GM23338 (cell line): ENCODE results near the gene BAG5. TPM values are rescaled to one million over a fixed set of nuclear protein-coding genes. Genes with fewer than 3 reads are reported as not detected.

Source experiments
- ATAC-seq: fragments of 200-7000 bp; cut with Tn5 transposase; 3 replicates; pipeline ENCODE4 v1.9.1; 2020
- DNase-seq: peaks from one replicate; pipeline ENCODE4 v3.0.0-alpha.2; 2015; ENCODE audit warnings: low spot score
- H2AFZ ChIP-seq: fragments of 200-600 bp; sonication (generic); 2 replicates; pipeline ENCODE4 v1.8.0; 2016; ENCODE audit warnings: antibody characterized with exemption, mild to moderate bottlenecking, moderate library complexity
- H3F3A ChIP-seq: fragments of 200-600 bp; sonication (generic); replicated peaks from 2 replicates; pipeline ENCODE4 v1.8.0; 2017; ENCODE audit warnings: antibody characterized with exemption, mixed run types, low read depth
- H3K27ac ChIP-seq: fragments of 200-600 bp; sonication (generic); 2 replicates; pipeline ENCODE4 v1.6.1; 2016; ENCODE audit warnings: low read depth
- H3K27me3 ChIP-seq: fragments of 200-600 bp; sonication (generic); 2 replicates; pipeline ENCODE4 v1.8.0; 2016; ENCODE audit warnings: mild to moderate bottlenecking, mixed run types, moderate library complexity; ENCODE audit not compliant: insufficient read depth
- H3K36me3 ChIP-seq: fragments of 200-600 bp; sonication (generic); 2 replicates; pipeline ENCODE4 v1.8.0; 2016; ENCODE audit warnings: mild to moderate bottlenecking; ENCODE audit not compliant: insufficient read depth
- H3K4me1 ChIP-seq: fragments of 200-600 bp; sonication (generic); 2 replicates; pipeline ENCODE4 v1.8.0; 2016; ENCODE audit warnings: mild to moderate bottlenecking, moderate library complexity; ENCODE audit not compliant: insufficient read depth
- H3K4me2 ChIP-seq: fragments of 200-600 bp; sonication (generic); 2 replicates; pipeline ENCODE4 v1.7.1; 2017; ENCODE audit warnings: mixed run types
- H3K4me3 ChIP-seq: fragments of 200-600 bp; sonication (generic); 2 replicates; pipeline ENCODE4 v1.6.1; 2016; ENCODE audit warnings: mixed run types
- H3K79me2 ChIP-seq: fragments of 200-600 bp; sonication (generic); replicated peaks from 2 replicates; pipeline ENCODE4 v1.8.0; 2017; ENCODE audit warnings: mild to moderate bottlenecking; ENCODE audit not compliant: insufficient read depth
- H3K9me2 ChIP-seq: fragments of 200-600 bp; sonication (generic); 2 replicates; pipeline ENCODE4 v1.8.0; 2017; ENCODE audit not compliant: insufficient read depth
- H4K20me1 ChIP-seq: fragments of 200-600 bp; sonication (generic); replicated peaks from 2 replicates; pipeline ENCODE4 v1.8.0; 2017; ENCODE audit warnings: mild to moderate bottlenecking; ENCODE audit not compliant: insufficient read depth
- H3K27ac Mint-ChIP-seq: 2 replicates; pipeline ENCODE4 v1.8.0; 2020; ENCODE audit warnings: inconsistent platforms, mild to moderate bottlenecking, moderate library complexity, mixed read lengths
- H3K27me3 Mint-ChIP-seq: 3 replicates; pipeline ENCODE4 v1.8.0; 2022; ENCODE audit warnings: low read depth, mild to moderate bottlenecking, moderate library complexity, mixed read lengths, inconsistent platforms; ENCODE audit not compliant: insufficient read depth, poor library complexity
- H3K36me3 Mint-ChIP-seq: 3 replicates; pipeline ENCODE4 v1.8.0; 2021; ENCODE audit warnings: low read depth, mild to moderate bottlenecking, inconsistent platforms, moderate library complexity, mixed read lengths
- H3K4me1 Mint-ChIP-seq: 3 replicates; pipeline ENCODE4 v1.8.0; 2020; ENCODE audit warnings: mild to moderate bottlenecking, inconsistent platforms, mixed read lengths
- H3K4me3 Mint-ChIP-seq: 3 replicates; pipeline ENCODE4 v1.8.0; 2021; ENCODE audit warnings: moderate library complexity, mild to moderate bottlenecking, inconsistent platforms, mixed read lengths
- H3K9me3 Mint-ChIP-seq: 3 replicates; pipeline ENCODE4 v1.8.0; 2020; ENCODE audit warnings: moderate library complexity, mild to moderate bottlenecking, inconsistent platforms, mixed read lengths
- ETS1 ChIP-seq: IDR thresholded peaks from 2 replicates; pipeline ENCODE4 v1.6.1; 2016; ENCODE audit warnings: antibody characterized with exemption
- EZH2 ChIP-seq: fragments of 200-600 bp; sonication (generic); IDR thresholded peaks from one replicate; pipeline ENCODE4 v1.8.0; 2017; ENCODE audit warnings: antibody characterized with exemption, mild to moderate bottlenecking, low read depth; ENCODE audit not compliant: unreplicated experiment
- NANOG ChIP-seq: IDR thresholded peaks from 2 replicates; pipeline ENCODE4 v1.6.1; 2016; ENCODE audit warnings: antibody characterized with exemption, borderline replicate concordance
- POLR2AphosphoS5 ChIP-seq: IDR thresholded peaks from 2 replicates; pipeline ENCODE4 v1.6.1; 2016; ENCODE audit warnings: antibody characterized with exemption, low read depth
- REST ChIP-seq: IDR thresholded peaks from one replicate; pipeline ENCODE4 v1.6.1; 2018; ENCODE audit warnings: antibody characterized with exemption; ENCODE audit not compliant: unreplicated experiment
- STAT1 ChIP-seq: IDR thresholded peaks from one replicate; pipeline ENCODE4 v1.6.1; 2016; ENCODE audit warnings: antibody characterized with exemption; ENCODE audit not compliant: unreplicated experiment
- ZNF331 ChIP-seq: fragments of 250-450 bp; sonication (Bioruptor Pico); IDR thresholded peaks from 2 replicates; pipeline ENCODE4 v1.5.0; 2020; ENCODE audit warnings: low read depth, mild to moderate bottlenecking, moderate library complexity
- ZNF462 ChIP-seq: fragments of 250-450 bp; sonication (Bioruptor Pico); IDR thresholded peaks from 2 replicates; pipeline ENCODE4 v1.5.0; 2020; ENCODE audit warnings: mild to moderate bottlenecking, moderate library complexity
- polyA plus RNA-seq: library from polyadenylated mRNA; unstranded; fragments of >200 nt; fragmentation: Nextera tagmentation; extraction: Ambion mirVana; gene quantifications from 2 replicates; pipeline ENCODE4 v1.2.1, GENCODE V29; 2016
- total RNA-seq: library from RNA; depleted of rRNA; stranded (reverse); fragments of >200 nt; shearing (Covaris generic); gene quantifications from 2 replicates; pipeline ENCODE4 v1.2.3, GENCODE V29; 2014

Gene BAG5
- total and polyA plus RNA-seq, 2 experiments from 2014 or later = 21.1 to 29.2 TPM

- TF ChIP-seq ZNF462 (CRISPR knock-in tag) = no peak
- TF ChIP-seq ETS1 = no peak
Observed at GRCh38 chr14:103600503-103600902, 38.0 kb upstream of the BAG5 start (continued).

GRCh38 chr14:103597623-103598377 lies 35.3 kb upstream of the BAG5 start:
- ATAC-seq (no peak), DNase-seq (no peak)
- Histone ChIP-seq H3K79me2 (no peaks in the 10 kb centered on the region), H4K20me1 (no peaks in the 10 kb centered on the region), H3K27me3 (no peaks in the 10 kb centered on the region), H3K36me3 (no peaks in the 10 kb centered on the region), H3F3A (peaks cover 7% of the 10 kb centered on the region; the same call in 1 of the 2 replicates), H2AFZ (no peak overlapping the region), H3K9me2 (no peaks in the 10 kb centered on the region), H3K4me2 (no peak overlapping the region), H3K4me3 (no peak overlapping the region), H3K4me1 (no peaks in the 10 kb centered on the region; the same call in 1 of the 2 replicates), H3K27ac (peak overlapping the region; percentile 55; the same call in 1 of the 2 replicates)
- no peaks in the 10 kb centered on the region; the same call in 2 of the 3 replicates for H3K9me3 Mint-ChIP-seq
- H3K4me1 Mint-ChIP-seq = peaks cover 15% of the 10 kb centered on the region
- peaks cover 4% of the 10 kb centered on the region for H3K27me3 Mint-ChIP-seq
- no peak overlapping the region for H3K27ac Mint-ChIP-seq
- H3K4me3 Mint-ChIP-seq = no peak overlapping the region
- no peaks in the 10 kb centered on the region for H3K36me3 Mint-ChIP-seq
- TF ChIP-seq STAT1 = no peak
- TF ChIP-seq NANOG = no peak
- TF ChIP-seq EZH2 = no peak
- TF ChIP-seq ZNF331 (CRISPR knock-in tag) = no peak
- no peak for TF ChIP-seq POLR2AphosphoS5
- no peak for TF ChIP-seq REST
